K562 (cell line): ENCODE results near the gene HDAC2.

ENCODE experiments used
- ARHGAP35 ChIP-seq: fragments of 450-650 bp; IDR thresholded peaks from 2 replicates; pipeline ENCODE4 v1.6.1; 2018; ENCODE audit not compliant: partially characterized antibody
- CHD4 ChIP-seq: fragments of 200-600 bp; sonication (generic); IDR thresholded peaks from 3 replicates; pipeline ENCODE4 v1.6.1; 2012; ENCODE audit warnings: low read depth, mild to moderate bottlenecking, mixed read lengths, low read length, inconsistent platforms; ENCODE audit not compliant: insufficient read depth, insufficient replicate concordance, poor library complexity, severe bottlenecking
- HMG20A ChIP-seq: fragments of 450-650 bp; formaldehyde crosslinking; conservative IDR thresholded peaks from 2 replicates; pipeline ENCODE4 v1.4.0; 2020; ENCODE audit warnings: mild to moderate bottlenecking, mixed read lengths
- NR4A1 ChIP-seq, 2 experiments: fragments of 250-450 bp in 1 of 2; fragments of 450-650 bp in 1 of 2; sonication (Bioruptor Pico) in 1 of 2; IDR thresholded peaks; 2 replicates each; pipeline versions ENCODE4 v1.4.0 to v1.6.1; 2016 to 2020; ENCODE audit warnings: mild to moderate bottlenecking in 2 of 2, missing compliant biosample characterization in 1 of 2, missing genetic modification characterization in 1 of 2, moderate library complexity in 1 of 2
- POLR2A ChIP-seq: fragments of 450-650 bp; conservative IDR thresholded peaks from 2 replicates; pipeline ENCODE4 v1.6.1; 2016
- POLR2G ChIP-seq: fragments of 200-400 bp; formaldehyde crosslinking; IDR thresholded peaks from 2 replicates; pipeline ENCODE4 v1.6.1; 2017; ENCODE audit warnings: low read depth, mild to moderate bottlenecking, antibody characterized with exemption, low read length, moderate library complexity
- RBM39 ChIP-seq: fragments of 200-400 bp; formaldehyde crosslinking; optimal IDR thresholded peaks from 2 replicates; pipeline ENCODE3; 2018; ENCODE audit warnings: low read depth, low read length
- SMAD1 ChIP-seq: fragments of 150-350 bp; IDR thresholded peaks from 2 replicates; pipeline ENCODE4 v1.6.1; 2014; ENCODE audit warnings: low read length, low read depth; ENCODE audit not compliant: partially characterized antibody
- TF ChIP-seq, protein P1 (sequence below), 3 experiments: fragments of 200-800 bp in 1 of 3; fragments of 250-450 bp in 1 of 3; fragments of 450-650 bp in 1 of 3; sonication (Bioruptor Pico) in 1 of 3; sonication (Bioruptor generic) in 1 of 3; formaldehyde crosslinking in 1 of 3; IDR thresholded peaks; 2 replicates each; pipeline versions ENCODE4 v1.6.1 to v1.8.0; 2016 to 2022; ENCODE audit warnings: mild to moderate bottlenecking in 2 of 3, missing genetic modification characterization in 2 of 3, missing compliant biosample characterization in 1 of 3, moderate library complexity in 1 of 3
- TF ChIP-seq, protein P2 (sequence below): fragments of 450-650 bp; IDR thresholded peaks from 2 replicates; pipeline ENCODE4 v1.6.1; 2017; ENCODE audit warnings: antibody characterized with exemption, mild to moderate bottlenecking
- TF ChIP-seq, protein P3 (sequence below), 3 experiments: fragments of 200-800 bp in 1 of 3; sonication (Bioruptor generic) in 1 of 3; sonication (generic) in 1 of 3; formaldehyde crosslinking in 1 of 3; IDR thresholded peaks; 2 replicates each; pipeline versions ENCODE4 v1.6.1 to v1.8.0; 2016 to 2022; ENCODE audit warnings: mild to moderate bottlenecking in 2 of 3, missing compliant biosample characterization in 2 of 3, missing genetic modification characterization in 2 of 3, missing genetic modification reagents in 1 of 3
- TF ChIP-seq, protein P4 (sequence below), 3 experiments: IDR thresholded peaks in 2 of 3; conservative IDR thresholded peaks in 1 of 3; 2 replicates each; pipeline ENCODE4 v1.5.1; 2011 to 2012; ENCODE audit warnings: low read length in 3 of 3, mild to moderate bottlenecking in 3 of 3, control low read depth in 2 of 3, improper control_type of control experiment in 1 of 3, inconsistent platforms in 1 of 3, low read depth in 1 of 3, mixed read lengths in 1 of 3, moderate library complexity in 1 of 3; ENCODE audit not compliant: insufficient read depth in 2 of 3

DNA sequence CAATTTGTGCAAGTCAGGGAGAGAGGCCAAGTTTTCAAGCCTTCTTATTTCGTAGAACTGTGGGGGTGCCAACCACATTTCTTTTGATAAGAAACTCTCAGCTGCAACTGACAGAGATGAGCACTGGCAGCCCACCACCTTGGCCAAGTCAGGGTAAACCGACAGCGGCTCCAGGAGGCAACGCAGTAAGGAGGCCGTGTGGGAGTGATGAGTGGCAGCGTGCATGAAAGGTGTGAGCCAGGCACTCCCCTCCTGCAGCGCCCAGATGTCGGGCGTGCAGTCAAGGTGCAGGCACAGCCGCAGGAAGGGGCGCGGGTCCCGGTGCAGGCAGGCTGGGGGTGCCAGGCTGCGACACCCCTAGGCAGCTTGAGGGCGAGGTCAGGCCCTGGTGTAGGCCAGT, 49.2 kb upstream of the HDAC2 start:
- TF ChIP-seq, protein P1, sequence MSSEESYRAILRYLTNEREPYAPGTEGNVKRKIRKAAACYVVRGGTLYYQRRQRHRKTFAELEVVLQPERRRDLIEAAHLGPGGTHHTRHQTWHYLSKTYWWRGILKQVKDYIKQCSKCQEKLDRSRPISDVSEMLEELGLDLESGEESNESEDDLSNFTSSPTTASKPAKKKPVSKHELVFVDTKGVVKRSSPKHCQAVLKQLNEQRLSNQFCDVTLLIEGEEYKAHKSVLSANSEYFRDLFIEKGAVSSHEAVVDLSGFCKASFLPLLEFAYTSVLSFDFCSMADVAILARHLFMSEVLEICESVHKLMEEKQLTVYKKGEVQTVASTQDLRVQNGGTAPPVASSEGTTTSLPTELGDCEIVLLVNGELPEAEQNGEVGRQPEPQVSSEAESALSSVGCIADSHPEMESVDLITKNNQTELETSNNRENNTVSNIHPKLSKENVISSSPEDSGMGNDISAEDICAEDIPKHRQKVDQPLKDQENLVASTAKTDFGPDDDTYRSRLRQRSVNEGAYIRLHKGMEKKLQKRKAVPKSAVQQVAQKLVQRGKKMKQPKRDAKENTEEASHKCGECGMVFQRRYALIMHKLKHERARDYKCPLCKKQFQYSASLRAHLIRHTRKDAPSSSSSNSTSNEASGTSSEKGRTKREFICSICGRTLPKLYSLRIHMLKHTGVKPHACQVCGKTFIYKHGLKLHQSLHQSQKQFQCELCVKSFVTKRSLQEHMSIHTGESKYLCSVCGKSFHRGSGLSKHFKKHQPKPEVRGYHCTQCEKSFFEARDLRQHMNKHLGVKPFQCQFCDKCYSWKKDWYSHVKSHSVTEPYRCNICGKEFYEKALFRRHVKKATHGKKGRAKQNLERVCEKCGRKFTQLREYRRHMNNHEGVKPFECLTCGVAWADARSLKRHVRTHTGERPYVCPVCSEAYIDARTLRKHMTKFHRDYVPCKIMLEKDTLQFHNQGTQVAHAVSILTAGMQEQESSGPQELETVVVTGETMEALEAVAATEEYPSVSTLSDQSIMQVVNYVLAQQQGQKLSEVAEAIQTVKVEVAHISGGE (CRISPR knock-in tag; IDR thresholded peaks at IDR 0.05), result no peak
- no peak for TF ChIP-seq ARHGAP35
- TF ChIP-seq SMAD1, result no peak
- TF ChIP-seq RBM39, result no peak
- no peak for TF ChIP-seq POLR2A
- no peak for TF ChIP-seq POLR2G
- TF ChIP-seq NR4A1 (CRISPR knock-in tag; IDR thresholded peaks at IDR 0.05), result no peak
- TF ChIP-seq NR4A1 (tag; IDR thresholded peaks at IDR 0.05), result no peak
- TF ChIP-seq HMG20A (CRISPR knock-in tag), result no peak
- TF ChIP-seq, protein P2, sequence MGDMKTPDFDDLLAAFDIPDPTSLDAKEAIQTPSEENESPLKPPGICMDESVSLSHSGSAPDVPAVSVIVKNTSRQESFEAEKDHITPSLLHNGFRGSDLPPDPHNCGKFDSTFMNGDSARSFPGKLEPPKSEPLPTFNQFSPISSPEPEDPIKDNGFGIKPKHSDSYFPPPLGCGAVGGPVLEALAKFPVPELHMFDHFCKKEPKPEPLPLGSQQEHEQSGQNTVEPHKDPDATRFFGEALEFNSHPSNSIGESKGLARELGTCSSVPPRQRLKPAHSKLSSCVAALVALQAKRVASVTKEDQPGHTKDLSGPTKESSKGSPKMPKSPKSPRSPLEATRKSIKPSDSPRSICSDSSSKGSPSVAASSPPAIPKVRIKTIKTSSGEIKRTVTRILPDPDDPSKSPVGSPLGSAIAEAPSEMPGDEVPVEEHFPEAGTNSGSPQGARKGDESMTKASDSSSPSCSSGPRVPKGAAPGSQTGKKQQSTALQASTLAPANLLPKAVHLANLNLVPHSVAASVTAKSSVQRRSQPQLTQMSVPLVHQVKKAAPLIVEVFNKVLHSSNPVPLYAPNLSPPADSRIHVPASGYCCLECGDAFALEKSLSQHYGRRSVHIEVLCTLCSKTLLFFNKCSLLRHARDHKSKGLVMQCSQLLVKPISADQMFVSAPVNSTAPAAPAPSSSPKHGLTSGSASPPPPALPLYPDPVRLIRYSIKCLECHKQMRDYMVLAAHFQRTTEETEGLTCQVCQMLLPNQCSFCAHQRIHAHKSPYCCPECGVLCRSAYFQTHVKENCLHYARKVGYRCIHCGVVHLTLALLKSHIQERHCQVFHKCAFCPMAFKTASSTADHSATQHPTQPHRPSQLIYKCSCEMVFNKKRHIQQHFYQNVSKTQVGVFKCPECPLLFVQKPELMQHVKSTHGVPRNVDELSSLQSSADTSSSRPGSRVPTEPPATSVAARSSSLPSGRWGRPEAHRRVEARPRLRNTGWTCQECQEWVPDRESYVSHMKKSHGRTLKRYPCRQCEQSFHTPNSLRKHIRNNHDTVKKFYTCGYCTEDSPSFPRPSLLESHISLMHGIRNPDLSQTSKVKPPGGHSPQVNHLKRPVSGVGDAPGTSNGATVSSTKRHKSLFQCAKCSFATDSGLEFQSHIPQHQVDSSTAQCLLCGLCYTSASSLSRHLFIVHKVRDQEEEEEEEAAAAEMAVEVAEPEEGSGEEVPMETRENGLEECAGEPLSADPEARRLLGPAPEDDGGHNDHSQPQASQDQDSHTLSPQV, result no peak
- TF ChIP-seq, protein P3, sequence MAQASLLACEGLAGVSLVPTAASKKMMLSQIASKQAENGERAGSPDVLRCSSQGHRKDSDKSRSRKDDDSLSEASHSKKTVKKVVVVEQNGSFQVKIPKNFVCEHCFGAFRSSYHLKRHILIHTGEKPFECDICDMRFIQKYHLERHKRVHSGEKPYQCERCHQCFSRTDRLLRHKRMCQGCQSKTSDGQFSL (CRISPR knock-in tag; IDR thresholded peaks at IDR 0.05), result no peak
- TF ChIP-seq, protein P3 (tag; IDR thresholded peaks at IDR 0.05), result no peak
- no peak for TF ChIP-seq CHD4
- TF ChIP-seq, protein P4, sequence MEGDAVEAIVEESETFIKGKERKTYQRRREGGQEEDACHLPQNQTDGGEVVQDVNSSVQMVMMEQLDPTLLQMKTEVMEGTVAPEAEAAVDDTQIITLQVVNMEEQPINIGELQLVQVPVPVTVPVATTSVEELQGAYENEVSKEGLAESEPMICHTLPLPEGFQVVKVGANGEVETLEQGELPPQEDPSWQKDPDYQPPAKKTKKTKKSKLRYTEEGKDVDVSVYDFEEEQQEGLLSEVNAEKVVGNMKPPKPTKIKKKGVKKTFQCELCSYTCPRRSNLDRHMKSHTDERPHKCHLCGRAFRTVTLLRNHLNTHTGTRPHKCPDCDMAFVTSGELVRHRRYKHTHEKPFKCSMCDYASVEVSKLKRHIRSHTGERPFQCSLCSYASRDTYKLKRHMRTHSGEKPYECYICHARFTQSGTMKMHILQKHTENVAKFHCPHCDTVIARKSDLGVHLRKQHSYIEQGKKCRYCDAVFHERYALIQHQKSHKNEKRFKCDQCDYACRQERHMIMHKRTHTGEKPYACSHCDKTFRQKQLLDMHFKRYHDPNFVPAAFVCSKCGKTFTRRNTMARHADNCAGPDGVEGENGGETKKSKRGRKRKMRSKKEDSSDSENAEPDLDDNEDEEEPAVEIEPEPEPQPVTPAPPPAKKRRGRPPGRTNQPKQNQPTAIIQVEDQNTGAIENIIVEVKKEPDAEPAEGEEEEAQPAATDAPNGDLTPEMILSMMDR (IDR thresholded peaks at IDR 0.05 in 2 of 3, conservative IDR thresholded peaks at IDR 0.05 in 1 of 3; ENCODE audit: insufficient read depth in 2 of 3, low read depth in 1 of 3, low read length in 3 of 3), result no peak
